SIG-M5 treated with dmso at 0.1 percent for 504 hours (cell line): ENCODE results near the gene WWOX.

Experiments
- DNase-seq: peaks from one replicate; lab custom pipeline; 2025; ENCODE audit not compliant: unreplicated experiment; lab: John Stamatoyannopoulos, UW

The WWOX gene

DNA sequence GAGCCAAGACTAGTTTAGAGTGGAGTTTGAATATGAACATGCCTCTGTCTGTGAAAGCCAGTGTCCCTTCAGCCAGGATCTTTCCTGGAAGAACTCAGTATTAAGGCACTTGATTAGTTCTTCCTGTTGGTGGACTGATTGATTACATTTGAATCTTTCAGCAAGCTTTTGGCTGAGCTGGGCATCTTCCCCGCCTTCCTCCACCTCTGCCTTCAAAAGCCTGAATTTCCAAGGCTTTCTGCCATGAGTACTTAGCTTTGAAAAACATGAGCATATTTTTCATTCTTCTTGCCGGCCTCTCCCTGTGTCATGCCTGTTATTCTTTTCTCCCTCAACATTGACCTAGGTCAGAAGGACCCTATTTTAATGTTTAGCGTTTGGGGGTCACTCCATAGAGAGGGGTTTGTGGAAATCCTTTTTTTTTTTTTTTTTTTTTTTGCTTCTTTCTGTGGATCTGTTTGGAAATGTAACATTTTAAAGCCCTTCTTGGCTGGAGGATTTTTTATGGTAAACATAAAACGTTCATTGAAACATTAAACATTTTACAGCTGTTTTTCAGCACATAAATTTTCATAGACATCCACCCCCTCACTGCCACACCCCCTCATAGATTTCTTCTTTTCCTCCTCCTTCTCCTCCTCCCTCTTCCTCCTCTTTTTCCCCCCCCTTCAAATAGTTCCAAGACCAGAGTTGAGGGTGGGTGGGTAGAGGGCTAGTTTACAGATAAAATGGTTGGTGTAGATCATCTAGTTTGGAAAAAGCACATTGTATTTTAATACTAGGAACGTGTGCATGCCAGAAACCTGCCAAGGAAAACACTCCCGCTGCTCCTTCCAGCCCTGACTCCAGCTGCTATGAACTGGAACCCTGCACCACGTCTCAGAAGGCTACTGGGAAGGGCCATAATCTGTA, 645.9 kb downstream of the WWOX start:
- no peak for DNase-seq

DNA sequence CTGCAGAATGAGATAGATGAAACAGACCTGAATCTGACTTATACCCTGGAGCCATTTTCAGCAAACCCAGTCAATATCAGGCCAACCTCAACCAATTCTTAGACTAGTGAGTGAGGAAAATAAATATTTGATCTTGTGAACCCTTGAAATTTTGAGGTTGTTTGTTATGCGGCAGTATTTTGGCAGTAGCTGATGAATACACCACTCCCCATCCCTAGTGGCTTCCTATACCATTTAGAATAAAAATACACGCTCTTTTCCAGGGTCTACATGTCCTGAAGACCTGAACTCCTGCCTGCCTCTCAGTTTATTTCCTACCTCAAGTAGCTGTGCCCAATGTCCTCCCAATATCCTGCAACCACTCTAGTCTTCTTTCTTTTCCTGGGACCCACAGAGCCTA, 647.3 kb downstream of the WWOX start:
- DNase-seq = no peak

GRCh38 chr16:78748220-78748929, 648.9 kb downstream of the WWOX start:
- DNase-seq = peak; percentile 2

DNA sequence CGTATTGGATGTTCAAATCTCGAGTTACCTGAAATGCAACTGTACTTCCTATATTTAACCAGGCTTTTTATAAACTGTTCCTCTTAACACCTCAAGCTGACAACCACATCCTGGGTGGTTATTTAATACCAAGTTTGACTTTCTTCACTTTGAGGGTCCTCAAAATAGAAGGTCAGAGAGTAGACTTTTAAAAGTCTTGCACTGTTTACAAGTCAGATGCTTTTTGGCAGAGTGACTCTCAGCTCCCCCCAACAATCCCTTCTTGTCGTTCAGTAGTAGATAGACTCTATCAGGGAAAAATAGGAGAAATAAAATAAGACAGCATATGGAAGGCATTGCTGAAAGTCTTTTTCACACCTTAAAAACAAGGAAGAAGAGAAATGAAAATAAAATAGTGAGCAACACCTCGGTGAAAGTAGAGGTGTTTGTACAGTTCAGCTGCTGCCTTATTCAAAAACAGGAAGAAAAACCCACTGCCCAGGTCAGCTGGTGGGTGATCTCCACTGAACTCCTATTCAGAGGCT, 650.4 kb downstream of the WWOX start:
- DNase-seq = no peak

DNA sequence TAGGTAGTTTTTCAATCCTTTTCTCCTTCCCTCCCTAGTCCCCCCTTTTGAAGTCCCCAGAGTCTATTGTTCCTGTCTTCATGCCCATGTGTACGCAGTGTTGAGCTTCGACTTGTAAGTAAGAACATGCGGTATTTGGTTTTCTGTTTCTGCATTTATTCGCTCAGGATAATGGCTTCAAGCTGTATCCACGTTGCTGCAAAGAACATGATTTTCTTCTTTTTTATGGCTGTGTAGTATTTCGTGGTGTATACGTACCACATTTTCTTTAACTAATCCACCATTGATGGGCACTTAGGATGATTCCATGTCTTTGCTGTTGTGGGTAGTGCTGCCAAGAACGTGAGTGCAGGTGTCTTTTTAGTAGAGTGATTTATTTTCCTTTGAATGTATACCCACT, 651.2 kb downstream of the WWOX start:
- no peak for DNase-seq

GRCh38 chr16:78751601-78752000, 652.1 kb downstream of the WWOX start:
- DNase-seq = no peak

DNA sequence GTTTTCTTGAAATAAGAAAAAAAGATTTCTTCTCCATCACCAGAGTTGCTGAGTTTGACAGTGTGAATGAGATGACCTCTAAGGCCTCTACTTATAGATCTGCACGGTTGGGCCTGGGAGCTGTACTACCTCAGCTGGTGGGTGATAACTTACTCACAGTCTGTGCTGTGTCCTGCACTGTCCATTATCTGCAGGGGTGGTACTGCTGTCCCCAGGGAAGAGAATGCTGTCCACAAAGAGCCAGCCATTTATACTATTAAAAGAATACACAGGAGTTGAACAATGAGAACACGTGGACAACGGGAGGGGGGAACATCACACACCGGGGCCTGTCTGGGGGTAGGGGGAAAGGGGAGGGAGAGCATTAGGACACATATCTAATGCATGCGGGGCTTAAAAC, 655.3 kb downstream of the WWOX start:
- no peak for DNase-seq

- no peak for DNase-seq
Measured at GRCh38 chr16:78755751-78756661, 656.6 kb downstream of the WWOX start.

- DNase-seq = no peak
Measured at GRCh38 chr16:78759596-78759995, 660.1 kb downstream of the WWOX start.

- DNase-seq = no peak
Measured at GRCh38 chr16:78760611-78761010, 661.2 kb downstream of the WWOX start.

GRCh38 chr16:78761427-78761826, 662.0 kb downstream of the WWOX start:
- no peak for DNase-seq

GRCh38 chr16:78762222-78762621, 662.8 kb downstream of the WWOX start:
- no peak for DNase-seq

DNA sequence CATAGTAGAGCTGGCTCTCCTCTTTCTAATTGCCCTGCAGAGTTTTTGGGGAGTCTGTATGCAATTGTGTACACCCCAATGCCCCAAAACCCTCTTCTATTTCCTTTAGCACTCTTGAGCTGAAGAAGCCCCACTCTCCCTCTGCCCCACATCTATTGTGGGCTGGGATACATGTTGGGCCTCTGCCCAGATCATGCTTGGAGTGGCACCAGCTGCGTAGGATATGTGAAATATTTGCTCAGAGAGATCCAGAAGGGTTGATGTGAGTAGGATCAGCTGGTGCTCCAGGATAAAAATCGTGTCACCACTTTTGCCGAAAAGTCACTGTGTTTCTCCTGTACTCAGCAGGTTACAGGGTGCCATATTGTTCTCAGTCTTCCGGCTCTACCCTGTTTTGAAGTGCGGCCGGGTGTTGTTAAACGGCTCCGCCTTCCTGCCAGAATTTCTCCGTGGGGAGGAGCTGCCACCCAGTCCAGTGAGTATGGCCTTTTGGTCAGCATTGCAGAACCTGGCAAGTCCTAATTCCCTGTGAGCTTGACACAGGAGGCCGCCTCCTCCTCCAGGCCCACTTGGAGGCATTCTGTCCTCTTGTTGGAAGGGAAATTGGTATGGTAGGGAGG, 664.5 kb downstream of the WWOX start:
- DNase-seq = no peak

GRCh38 chr16:78764478-78764877, 665.0 kb downstream of the WWOX start:
- no peak for DNase-seq

- DNase-seq = no peak
Measured at GRCh38 chr16:78768226-78768625, 668.8 kb downstream of the WWOX start.

GRCh38 chr16:78768718-78769117, 669.3 kb downstream of the WWOX start:
- no peak for DNase-seq

DNA sequence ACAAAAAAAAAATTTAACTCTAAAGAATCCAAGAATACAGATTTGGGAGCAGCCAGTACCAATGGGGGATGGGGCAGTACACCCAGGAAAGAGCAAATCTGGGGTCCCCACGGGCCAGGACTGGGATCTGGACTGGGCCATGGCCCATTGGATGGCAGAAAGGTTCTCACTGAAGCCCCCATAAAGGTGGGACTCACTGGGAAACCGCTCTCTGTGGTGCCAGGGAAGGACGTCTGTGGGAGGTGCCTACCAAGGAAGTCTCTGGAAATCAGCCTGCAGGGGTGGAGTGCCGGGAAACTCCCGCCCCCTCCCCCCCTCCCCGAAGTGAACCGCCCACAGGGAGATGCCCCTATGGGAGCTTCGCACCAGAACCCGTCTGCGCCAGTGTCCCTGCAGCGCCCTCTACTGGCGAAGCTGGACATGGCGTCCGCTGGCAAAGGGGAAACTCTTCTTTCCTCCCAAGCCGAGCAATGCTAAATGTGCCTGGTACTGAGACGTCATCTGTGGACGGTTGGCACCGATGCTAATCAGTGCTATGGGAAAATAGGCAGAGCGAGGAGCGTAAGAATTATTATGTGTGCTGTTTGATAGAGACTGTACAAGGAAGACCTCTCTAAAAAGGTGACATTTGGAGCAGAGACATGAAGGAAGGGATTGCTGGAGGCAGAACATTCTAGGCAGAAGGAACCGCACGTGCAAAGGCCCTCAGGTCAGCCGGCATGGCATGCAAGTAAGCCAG, 671.1 kb downstream of the WWOX start:
- DNase-seq = peak; percentile 40

DNA sequence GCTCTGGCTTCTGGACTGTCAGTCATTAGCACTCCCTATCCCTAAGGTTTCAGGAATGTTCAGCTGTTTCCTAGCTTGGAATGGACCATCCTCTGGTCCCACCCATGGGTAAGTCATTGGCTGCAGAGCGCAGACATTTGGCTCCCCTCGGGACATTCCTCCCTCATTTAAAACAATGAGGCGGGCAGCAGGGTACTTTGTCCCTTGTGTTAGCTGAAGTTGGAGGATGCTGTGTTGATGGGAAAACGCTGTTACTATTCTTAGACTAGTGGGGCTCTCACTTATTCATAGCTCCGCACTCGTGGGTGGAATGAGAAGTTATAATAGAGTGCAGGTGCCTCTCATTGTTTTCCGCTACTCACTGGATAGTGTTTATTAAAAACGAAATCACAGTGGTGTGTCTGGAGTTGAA, 673.8 kb downstream of the WWOX start:
- no peak for DNase-seq

- no peak for DNase-seq
Measured at GRCh38 chr16:78773706-78774105, 674.3 kb downstream of the WWOX start.

DNA sequence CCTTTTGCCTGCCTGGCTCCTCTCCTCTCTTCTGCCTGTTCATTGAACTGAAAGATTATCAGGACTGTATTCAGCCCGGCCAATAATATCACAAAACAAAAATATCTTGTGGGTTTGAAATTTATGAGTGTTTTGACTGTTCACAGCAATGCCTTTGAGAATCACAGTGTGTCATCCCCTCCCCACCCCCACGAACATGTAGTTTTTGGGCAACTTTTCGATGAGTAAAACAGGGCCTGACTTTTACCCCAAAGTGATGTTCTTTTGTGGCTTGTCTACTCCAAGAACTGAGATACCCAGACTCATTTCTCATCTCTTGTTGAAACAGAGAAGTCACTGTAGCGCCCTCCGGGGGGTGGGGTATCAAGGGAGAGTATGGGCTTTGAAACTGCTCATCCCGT, 675.7 kb downstream of the WWOX start:
- no peak for DNase-seq
